B cell (primary cell): Measurements from ENCODE around the gene HSD3B2.

Source experiments
- CTCF ChIP-seq: fragments of 200-600 bp; IDR thresholded peaks from one replicate; pipeline ENCODE4 v1.8.0; 2022; ENCODE audit warnings: antibody characterized with exemption, mild to moderate bottlenecking
- EZH2 ChIP-seq: IDR thresholded peaks from 2 replicates; pipeline ENCODE4 v1.6.1; 2012; ENCODE audit warnings: borderline replicate concordance, low read depth, mild to moderate bottlenecking, moderate library complexity, low read length; ENCODE audit not compliant: insufficient read depth, poor library complexity, severe bottlenecking

- TF ChIP-seq CTCF (no peak), EZH2 (no peak)
Measured at GRCh38 chr1:119387858-119388257, 27.1 kb upstream of the HSD3B2 start.
